Measurements from ENCODE around the gene MTFP1. TPM values are rescaled to one million over a fixed set of nuclear protein-coding genes. Genes with fewer than 3 reads are reported as not detected.
"Not testable (repeated sequence)": the region's sequence is repeated elsewhere in the genome, so short reads cannot be mapped to it uniquely, and the experiment has no call there.

MTFP1 gene
- total RNA-seq, 2 donors from 2014 or later: 50.6 to 61.1 TPM

- Mint-ChIP-seq H3K27me3 (ENCODE audit: low read depth) (no peaks in the 10 kb centered on the region), H3K4me1 (ENCODE audit: low read depth) (peaks cover 50% of the 10 kb centered on the region), H3K36me3 (ENCODE audit: insufficient read depth in 2 of 2) (no peaks in the 10 kb centered on the region), H3K27ac (no peak within 1 kb of the TSS), H3K4me3 (peak within 1 kb of the TSS; percentile 86 to 90), H3K9me3 (no peaks in the 10 kb centered on the region)
- DNase-seq: peak; percentile 71 to 77
- peak; percentile 87 to 89 for ATAC-seq (replicated peaks in 1 of 2)
Measured at GRCh38 chr22:30396871-30397655, 28.5 kb upstream of the MTFP1 start, which contains the start of gene SEC14L2. Gene SEC14L2 (plus strand): TSS chr22:30397018. CDS start chr22:30397117, 99 bp downstream.

- DNase-seq (no peak), ATAC-seq (replicated peaks in 1 of 2) (peak in 1 of 2 donors; percentile 5)
- H3K9me3 Mint-ChIP-seq: no peaks in the 10 kb centered on the region
- no peaks in the 10 kb centered on the region for H3K27me3 Mint-ChIP-seq (ENCODE audit: low read depth)
- peak overlapping the region; percentile 86 to 90 for H3K4me3 Mint-ChIP-seq
- no peak overlapping the region for H3K27ac Mint-ChIP-seq
- no peaks in the 10 kb centered on the region for H3K36me3 Mint-ChIP-seq (ENCODE audit: insufficient read depth in 2 of 2)
- H3K4me1 Mint-ChIP-seq (ENCODE audit: low read depth): peaks cover 42% of the 10 kb centered on the region
Measured at GRCh38 chr22:30397656-30398635, 27.6 kb upstream of the MTFP1 start.

- Mint-ChIP-seq H3K4me3 (peak overlapping the region; percentile 86 to 90), H3K27ac (no peak overlapping the region), H3K4me1 (ENCODE audit: low read depth) (peaks cover 32% of the 10 kb centered on the region), H3K27me3 (ENCODE audit: low read depth) (no peaks in the 10 kb centered on the region), H3K9me3 (no peaks in the 10 kb centered on the region), H3K36me3 (ENCODE audit: insufficient read depth in 2 of 2) (peaks cover 0 to under 1% of the 10 kb centered on the region in 2 donors)
- ATAC-seq (replicated peaks in 1 of 2): peak in 1 of 2 donors; percentile 21
- no peak for DNase-seq
Measured at GRCh38 chr22:30398685-30399680, 26.6 kb upstream of the MTFP1 start.

- no peak overlapping the region for H3K4me3 Mint-ChIP-seq
- H3K4me1 Mint-ChIP-seq (ENCODE audit: low read depth): peaks cover 32% of the 10 kb centered on the region
- ATAC-seq (replicated peaks in 1 of 2) (no peak), DNase-seq (no peak)
- H3K9me3 Mint-ChIP-seq: no peaks in the 10 kb centered on the region
- H3K27me3 Mint-ChIP-seq (ENCODE audit: low read depth): no peaks in the 10 kb centered on the region
- no peak overlapping the region for H3K27ac Mint-ChIP-seq
- H3K36me3 Mint-ChIP-seq (ENCODE audit: insufficient read depth in 2 of 2): peaks cover 0 to 3% of the 10 kb centered on the region in 2 donors
Measured at GRCh38 chr22:30399718-30400117, 25.9 kb upstream of the MTFP1 start.

GRCh38 chr22:30400159-30400558 is 25.4 kb upstream of the MTFP1 start:
- H3K9me3 Mint-ChIP-seq: no peaks in the 10 kb centered on the region
- no peaks in the 10 kb centered on the region for H3K27me3 Mint-ChIP-seq (ENCODE audit: low read depth)
- H3K4me3 Mint-ChIP-seq: no peak overlapping the region
- peaks cover 32% of the 10 kb centered on the region for H3K4me1 Mint-ChIP-seq (ENCODE audit: low read depth)
- DNase-seq (no peak), ATAC-seq (replicated peaks in 1 of 2) (no peak)
- H3K27ac Mint-ChIP-seq: no peak overlapping the region
- peaks cover 0 to 3% of the 10 kb centered on the region in 2 donors for H3K36me3 Mint-ChIP-seq (ENCODE audit: insufficient read depth in 2 of 2)

GRCh38 chr22:30401024-30401423 is 24.5 kb upstream of the MTFP1 start:
- not testable (repeated sequence) for H3K4me3 Mint-ChIP-seq; H3K36me3 Mint-ChIP-seq (ENCODE audit: insufficient read depth in 2 of 2); ATAC-seq (replicated peaks in 1 of 2); H3K9me3 Mint-ChIP-seq; H3K27me3 Mint-ChIP-seq (ENCODE audit: low read depth); H3K27ac Mint-ChIP-seq; DNase-seq
- H3K4me1 Mint-ChIP-seq (ENCODE audit: low read depth): peaks cover 27% of the 10 kb centered on the region

GRCh38 chr22:30402028-30402765 is 23.4 kb upstream of the MTFP1 start:
- Mint-ChIP-seq H3K4me3 (no peak overlapping the region), H3K36me3 (ENCODE audit: insufficient read depth in 2 of 2) (peaks cover 0 to 5% of the 10 kb centered on the region in 2 donors), H3K9me3 (no peaks in the 10 kb centered on the region), H3K27ac (peak overlapping the region; percentile 38), H3K27me3 (ENCODE audit: low read depth) (no peaks in the 10 kb centered on the region), H3K4me1 (ENCODE audit: low read depth) (peaks cover 18% of the 10 kb centered on the region)
- ATAC-seq (replicated peaks in 1 of 2) (no peak), DNase-seq (no peak)

GRCh38 chr22:30402766-30403104 is 22.8 kb upstream of the MTFP1 start:
- H3K4me3 Mint-ChIP-seq; H3K36me3 Mint-ChIP-seq (ENCODE audit: insufficient read depth in 2 of 2); DNase-seq; ATAC-seq (replicated peaks in 1 of 2); H3K9me3 Mint-ChIP-seq; H3K27ac Mint-ChIP-seq; H3K27me3 Mint-ChIP-seq (ENCODE audit: low read depth): not testable (repeated sequence)
- H3K4me1 Mint-ChIP-seq (ENCODE audit: low read depth): peaks cover 16% of the 10 kb centered on the region

GRCh38 chr22:30404307-30404706 is 21.3 kb upstream of the MTFP1 start:
- DNase-seq (no peak), ATAC-seq (replicated peaks in 1 of 2) (no peak)
- no peak overlapping the region for H3K4me3 Mint-ChIP-seq
- H3K27ac Mint-ChIP-seq: no peak overlapping the region
- H3K9me3 Mint-ChIP-seq: no peaks in the 10 kb centered on the region
- H3K36me3 Mint-ChIP-seq (ENCODE audit: insufficient read depth in 2 of 2): peaks cover 0 to 5% of the 10 kb centered on the region in 2 donors
- peaks cover under 1% of the 10 kb centered on the region for H3K4me1 Mint-ChIP-seq (ENCODE audit: low read depth)
- H3K27me3 Mint-ChIP-seq (ENCODE audit: low read depth): no peaks in the 10 kb centered on the region

- H3K36me3 Mint-ChIP-seq (ENCODE audit: insufficient read depth in 2 of 2): peaks cover under 1 to 5% of the 10 kb centered on the region in 2 donors
- no peak overlapping the region for H3K27ac Mint-ChIP-seq
- H3K4me3 Mint-ChIP-seq: no peak overlapping the region
- H3K9me3 Mint-ChIP-seq: no peaks in the 10 kb centered on the region
- no peaks in the 10 kb centered on the region for H3K27me3 Mint-ChIP-seq (ENCODE audit: low read depth)
- ATAC-seq (replicated peaks in 1 of 2): no peak
- H3K4me1 Mint-ChIP-seq (ENCODE audit: low read depth): peaks cover under 1% of the 10 kb centered on the region
- no peak for DNase-seq
Measured at GRCh38 chr22:30405731-30406130, 19.8 kb upstream of the MTFP1 start.

GRCh38 chr22:30406400-30406799 is 19.2 kb upstream of the MTFP1 start:
- Mint-ChIP-seq H3K27me3 (ENCODE audit: low read depth) (no peaks in the 10 kb centered on the region), H3K27ac (no peak overlapping the region), H3K9me3 (no peaks in the 10 kb centered on the region), H3K36me3 (ENCODE audit: insufficient read depth in 2 of 2) (peaks cover 2 to 11% of the 10 kb centered on the region in 2 donors), H3K4me3 (no peak overlapping the region), H3K4me1 (ENCODE audit: low read depth) (peaks cover 6% of the 10 kb centered on the region)
- ATAC-seq (replicated peaks in 1 of 2): no peak
- no peak for DNase-seq

Data from activated T-cell treated with anti-CD3 and anti-CD28 coated beads, Interleukin-2, amount 50 U/mL, for 72 hours (primary cell).